WTC11 (cell line): ENCODE measurements around the gene SHISA9. TPM values are rescaled to one million over a fixed set of nuclear protein-coding genes. Genes with fewer than 3 reads are reported as not detected.

Experiments
- ATAC-seq: fragments of 200-7000 bp; cut with Tn5 transposase; 2 replicates; pipeline ENCODE4 v1.10.0; 2021; ENCODE audit warnings: mild to moderate bottlenecking, moderate library complexity
- CTCF ChIA-PET: fragments of 300-600 bp; sonication (Branson Sonifier 250); formaldehyde crosslinking; loops from one replicate; lab custom pipeline; 2021; ENCODE audit warnings: antibody characterized with exemption; lab: Charles Lee
- POLR2A ChIA-PET: fragments of 350-600 bp; sonication (Branson Sonifier 250); formaldehyde crosslinking; loops from one replicate; lab custom pipeline; 2021; ENCODE audit warnings: antibody characterized with exemption; lab: Charles Lee
- DNase-seq: peaks from one replicate; pipeline ENCODE4 v3.0.0; 2021; ENCODE audit warnings: low spot score
- H3K27ac Mint-ChIP-seq: 2 replicates; pipeline ENCODE4 v1.8.0; 2021; ENCODE audit warnings: mixed read lengths
- H3K27me3 Mint-ChIP-seq: 2 replicates; pipeline ENCODE4 v1.8.0; 2021; ENCODE audit warnings: low read depth, mild to moderate bottlenecking, moderate library complexity, mixed read lengths
- H3K36me3 Mint-ChIP-seq: 2 replicates; pipeline ENCODE4 v1.8.0; 2021; ENCODE audit warnings: mixed read lengths
- H3K4me1 Mint-ChIP-seq: 2 replicates; pipeline ENCODE4 v1.8.0; 2022; ENCODE audit warnings: mixed read lengths
- H3K4me3 Mint-ChIP-seq: 2 replicates; pipeline ENCODE4 v1.8.0; 2021; ENCODE audit warnings: mild to moderate bottlenecking, moderate library complexity, mixed read lengths
- H3K9me3 Mint-ChIP-seq: 2 replicates; pipeline ENCODE4 v1.8.0; 2021; ENCODE audit warnings: mixed read lengths
- AFF4 ChIP-seq: sonication (generic); formaldehyde crosslinking; IDR thresholded peaks from 2 replicates; pipeline ENCODE4 v1.8.1; 2023; ENCODE audit warnings: mild to moderate bottlenecking, missing genetic modification reagents, borderline replicate concordance
- CBFB ChIP-seq: sonication (generic); formaldehyde crosslinking; IDR thresholded peaks from 2 replicates; pipeline ENCODE4 v1.8.1; 2022; ENCODE audit warnings: mild to moderate bottlenecking, low read depth, missing genetic modification reagents
- CREB1 ChIP-seq: sonication (generic); formaldehyde crosslinking; IDR thresholded peaks from 2 replicates; pipeline ENCODE4 v1.8.0; 2023; ENCODE audit warnings: mild to moderate bottlenecking, missing genetic modification reagents
- ELF4 ChIP-seq: sonication (generic); formaldehyde crosslinking; IDR thresholded peaks from 2 replicates; pipeline ENCODE4 v1.8.1; 2022; ENCODE audit warnings: low read depth, mild to moderate bottlenecking, moderate library complexity, missing genetic modification reagents
- ESRRA ChIP-seq: sonication (generic); formaldehyde crosslinking; IDR thresholded peaks from 2 replicates; pipeline ENCODE4 v1.8.1; 2022; ENCODE audit warnings: mild to moderate bottlenecking, missing genetic modification reagents, borderline replicate concordance
- FOXK1 ChIP-seq: sonication (generic); formaldehyde crosslinking; IDR thresholded peaks from 2 replicates; pipeline ENCODE4 v1.8.0; 2022; ENCODE audit warnings: mild to moderate bottlenecking, moderate library complexity, missing genetic modification reagents
- IRF1 ChIP-seq: sonication (generic); formaldehyde crosslinking; IDR thresholded peaks from 2 replicates; pipeline ENCODE4 v1.8.0; 2023; ENCODE audit warnings: missing genetic modification reagents
- PREB ChIP-seq: sonication (generic); formaldehyde crosslinking; IDR thresholded peaks from 2 replicates; pipeline ENCODE4 v1.8.1; 2022; ENCODE audit warnings: mild to moderate bottlenecking, missing genetic modification reagents, moderate library complexity, borderline replicate concordance
- PRRX2 ChIP-seq: fragments of 250-450 bp; sonication (Bioruptor Pico); IDR thresholded peaks from 2 replicates; pipeline ENCODE4 v1.8.0; 2021; ENCODE audit warnings: mild to moderate bottlenecking
- TCF7 ChIP-seq: sonication (generic); formaldehyde crosslinking; IDR thresholded peaks from 2 replicates; pipeline ENCODE4 v1.8.0; 2022; ENCODE audit warnings: mild to moderate bottlenecking, low read depth, missing genetic modification reagents, moderate library complexity
- TEAD1 ChIP-seq: sonication (generic); formaldehyde crosslinking; IDR thresholded peaks from 2 replicates; pipeline ENCODE4 v1.8.0; 2022; ENCODE audit warnings: mild to moderate bottlenecking, missing genetic modification reagents
- TEAD4 ChIP-seq: sonication (generic); formaldehyde crosslinking; IDR thresholded peaks from 2 replicates; pipeline ENCODE4 v1.8.0; 2022; ENCODE audit warnings: mild to moderate bottlenecking, missing genetic modification reagents
- TP53 ChIP-seq: sonication (generic); formaldehyde crosslinking; IDR thresholded peaks from 2 replicates; pipeline ENCODE4 v1.8.1; 2023; ENCODE audit warnings: mild to moderate bottlenecking, missing genetic modification reagents
- USF1 ChIP-seq: sonication (generic); formaldehyde crosslinking; IDR thresholded peaks from 2 replicates; pipeline ENCODE4 v1.8.0; 2022; ENCODE audit warnings: mild to moderate bottlenecking, missing genetic modification reagents
- total RNA-seq: library from RNA; stranded (reverse); gene quantifications from 3 replicates; pipeline ENCODE4 v1.2.3, GENCODE V29; 2021
- TF ChIP-seq, protein P1 (sequence below): fragments of 250-450 bp; sonication (Bioruptor Pico); IDR thresholded peaks from 2 replicates; pipeline ENCODE4 v1.9.0; 2021; ENCODE audit warnings: mild to moderate bottlenecking
- TF ChIP-seq, protein P2 (sequence below): sonication (generic); formaldehyde crosslinking; IDR thresholded peaks from 2 replicates; pipeline ENCODE4 v1.8.0; 2023; ENCODE audit warnings: mild to moderate bottlenecking, missing genetic modification reagents
- TF ChIP-seq, protein P3 (sequence below): sonication (generic); formaldehyde crosslinking; IDR thresholded peaks from 2 replicates; pipeline ENCODE4 v1.8.1; 2023; ENCODE audit warnings: mild to moderate bottlenecking, missing genetic modification reagents, moderate library complexity
- TF ChIP-seq, protein P4 (sequence below): sonication (generic); formaldehyde crosslinking; IDR thresholded peaks from 2 replicates; pipeline ENCODE4 v1.8.1; 2022; ENCODE audit warnings: low read depth, missing genetic modification reagents, borderline replicate concordance
- TF ChIP-seq, protein P5 (sequence below): fragments of 250-450 bp; sonication (Bioruptor Pico); IDR thresholded peaks from 2 replicates; pipeline ENCODE4 v2.1.2; 2022; ENCODE audit warnings: mild to moderate bottlenecking, moderate library complexity

SHISA9 gene
- total RNA-seq, 1 experiment from 2014 or later, result 37.5 TPM

DNA sequence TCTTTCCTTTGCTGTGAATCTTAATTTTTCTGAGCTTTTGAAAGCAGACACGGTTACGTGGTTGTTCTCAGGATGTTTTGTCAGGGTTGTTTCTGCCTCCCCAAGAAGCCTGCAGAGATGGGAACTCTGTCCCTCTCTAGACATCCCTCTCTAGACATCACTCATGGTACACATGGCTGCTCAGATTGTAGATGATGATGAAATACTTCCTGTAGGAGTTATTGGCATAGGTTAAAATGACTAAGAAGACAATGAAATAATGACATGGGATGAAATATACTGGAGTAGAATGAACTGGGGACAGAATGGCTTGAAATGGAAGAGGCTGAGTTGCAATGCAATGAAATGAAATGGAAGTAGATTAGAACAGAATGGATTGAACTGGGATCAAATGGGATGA is 253.4 kb downstream of the SHISA9 start (continued):
- TF ChIP-seq TEAD4 (CRISPR knock-in tag) (no peak), ESRRA (no peak), USF1 (CRISPR knock-in tag) (no peak)
- TF ChIP-seq, all 79 proteins: peak for 0

- Mint-ChIP-seq H3K27ac (no peak overlapping the region), H3K9me3 (no peaks in the 10 kb centered on the region), H3K4me1 (peaks cover 68% of the 10 kb centered on the region), H3K36me3 (no peaks in the 10 kb centered on the region), H3K27me3 (no peaks in the 10 kb centered on the region), H3K4me3 (peak overlapping the region; percentile 3; the same call in 1 of the 2 replicates)
- ATAC-seq (peak; percentile 19; the same call in 1 of the 2 replicates), DNase-seq (peak; percentile 15)
- ChIA-PET CTCF (no interaction called here), POLR2A (no interaction called here)
- no peak for TF ChIP-seq AFF4 (CRISPR knock-in tag)
- no peak for TF ChIP-seq ELF4
- no peak for TF ChIP-seq CBFB (CRISPR knock-in tag)
- TF ChIP-seq FOXK1 (CRISPR knock-in tag), result no peak
- TF ChIP-seq, protein P1, sequence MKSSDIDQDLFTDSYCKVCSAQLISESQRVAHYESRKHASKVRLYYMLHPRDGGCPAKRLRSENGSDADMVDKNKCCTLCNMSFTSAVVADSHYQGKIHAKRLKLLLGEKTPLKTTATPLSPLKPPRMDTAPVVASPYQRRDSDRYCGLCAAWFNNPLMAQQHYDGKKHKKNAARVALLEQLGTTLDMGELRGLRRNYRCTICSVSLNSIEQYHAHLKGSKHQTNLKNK (CRISPR knock-in tag), result no peak
- TF ChIP-seq TCF7, result no peak
- TF ChIP-seq PRRX2 (CRISPR knock-in tag), result no peak
- TF ChIP-seq, protein P2, sequence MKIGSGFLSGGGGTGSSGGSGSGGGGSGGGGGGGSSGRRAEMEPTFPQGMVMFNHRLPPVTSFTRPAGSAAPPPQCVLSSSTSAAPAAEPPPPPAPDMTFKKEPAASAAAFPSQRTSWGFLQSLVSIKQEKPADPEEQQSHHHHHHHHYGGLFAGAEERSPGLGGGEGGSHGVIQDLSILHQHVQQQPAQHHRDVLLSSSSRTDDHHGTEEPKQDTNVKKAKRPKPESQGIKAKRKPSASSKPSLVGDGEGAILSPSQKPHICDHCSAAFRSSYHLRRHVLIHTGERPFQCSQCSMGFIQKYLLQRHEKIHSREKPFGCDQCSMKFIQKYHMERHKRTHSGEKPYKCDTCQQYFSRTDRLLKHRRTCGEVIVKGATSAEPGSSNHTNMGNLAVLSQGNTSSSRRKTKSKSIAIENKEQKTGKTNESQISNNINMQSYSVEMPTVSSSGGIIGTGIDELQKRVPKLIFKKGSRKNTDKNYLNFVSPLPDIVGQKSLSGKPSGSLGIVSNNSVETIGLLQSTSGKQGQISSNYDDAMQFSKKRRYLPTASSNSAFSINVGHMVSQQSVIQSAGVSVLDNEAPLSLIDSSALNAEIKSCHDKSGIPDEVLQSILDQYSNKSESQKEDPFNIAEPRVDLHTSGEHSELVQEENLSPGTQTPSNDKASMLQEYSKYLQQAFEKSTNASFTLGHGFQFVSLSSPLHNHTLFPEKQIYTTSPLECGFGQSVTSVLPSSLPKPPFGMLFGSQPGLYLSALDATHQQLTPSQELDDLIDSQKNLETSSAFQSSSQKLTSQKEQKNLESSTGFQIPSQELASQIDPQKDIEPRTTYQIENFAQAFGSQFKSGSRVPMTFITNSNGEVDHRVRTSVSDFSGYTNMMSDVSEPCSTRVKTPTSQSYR (CRISPR knock-in tag), result no peak
- no peak for TF ChIP-seq PREB (CRISPR knock-in tag)
- TF ChIP-seq, protein P3, sequence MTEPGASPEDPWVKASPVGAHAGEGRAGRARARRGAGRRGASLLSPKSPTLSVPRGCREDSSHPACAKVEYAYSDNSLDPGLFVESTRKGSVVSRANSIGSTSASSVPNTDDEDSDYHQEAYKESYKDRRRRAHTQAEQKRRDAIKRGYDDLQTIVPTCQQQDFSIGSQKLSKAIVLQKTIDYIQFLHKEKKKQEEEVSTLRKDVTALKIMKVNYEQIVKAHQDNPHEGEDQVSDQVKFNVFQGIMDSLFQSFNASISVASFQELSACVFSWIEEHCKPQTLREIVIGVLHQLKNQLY (CRISPR knock-in tag), result no peak
- TF ChIP-seq IRF1 (CRISPR knock-in tag), result no peak
- TF ChIP-seq CREB1, result no peak
- TF ChIP-seq, protein P4, sequence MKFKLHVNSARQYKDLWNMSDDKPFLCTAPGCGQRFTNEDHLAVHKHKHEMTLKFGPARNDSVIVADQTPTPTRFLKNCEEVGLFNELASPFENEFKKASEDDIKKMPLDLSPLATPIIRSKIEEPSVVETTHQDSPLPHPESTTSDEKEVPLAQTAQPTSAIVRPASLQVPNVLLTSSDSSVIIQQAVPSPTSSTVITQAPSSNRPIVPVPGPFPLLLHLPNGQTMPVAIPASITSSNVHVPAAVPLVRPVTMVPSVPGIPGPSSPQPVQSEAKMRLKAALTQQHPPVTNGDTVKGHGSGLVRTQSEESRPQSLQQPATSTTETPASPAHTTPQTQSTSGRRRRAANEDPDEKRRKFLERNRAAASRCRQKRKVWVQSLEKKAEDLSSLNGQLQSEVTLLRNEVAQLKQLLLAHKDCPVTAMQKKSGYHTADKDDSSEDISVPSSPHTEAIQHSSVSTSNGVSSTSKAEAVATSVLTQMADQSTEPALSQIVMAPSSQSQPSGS (CRISPR knock-in tag), result no peak
- no peak for TF ChIP-seq TP53 (CRISPR knock-in tag)
- no peak for TF ChIP-seq TEAD1
- TF ChIP-seq, protein P5, sequence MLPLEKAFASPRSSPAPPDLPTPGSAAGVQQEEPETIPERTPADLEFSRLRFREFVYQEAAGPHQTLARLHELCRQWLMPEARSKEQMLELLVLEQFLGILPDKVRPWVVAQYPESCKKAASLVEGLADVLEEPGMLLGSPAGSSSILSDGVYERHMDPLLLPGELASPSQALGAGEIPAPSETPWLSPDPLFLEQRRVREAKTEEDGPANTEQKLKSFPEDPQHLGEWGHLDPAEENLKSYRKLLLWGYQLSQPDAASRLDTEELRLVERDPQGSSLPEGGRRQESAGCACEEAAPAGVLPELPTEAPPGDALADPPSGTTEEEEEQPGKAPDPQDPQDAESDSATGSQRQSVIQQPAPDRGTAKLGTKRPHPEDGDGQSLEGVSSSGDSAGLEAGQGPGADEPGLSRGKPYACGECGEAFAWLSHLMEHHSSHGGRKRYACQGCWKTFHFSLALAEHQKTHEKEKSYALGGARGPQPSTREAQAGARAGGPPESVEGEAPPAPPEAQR, result no peak
These were observed 254.0 kb downstream of the SHISA9 start for GRCh38 chr16:13155377-13155776.
